Activated gamma-delta T cell treated with Interleukin-2 at 50 U/mL for 16 hours (primary cell): ENCODE measurements around the gene MARCHF5.
A peak's percentile ranks its signal among the peaks of the same experiment; 100 is the strongest.

Source experiments
- DNase-seq: peaks from one replicate; pipeline ENCODE4 v3.0.0-alpha.2; 2020

MARCHF5 gene

GRCh38 chr10:92290837-92291615 lies at the start of gene MARCHF5, which contains the start of gene CPEB3:
Gene MARCHF5 (plus strand): TSS chr10:92291167. CDS start chr10:92291495, 328 bp downstream.
Gene CPEB3 (minus strand): TSS chr10:92291078. CDS start chr10:92240350, 50,728 bp downstream.
- peak; percentile 87 for DNase-seq

- no peak for DNase-seq
Measured at GRCh38 chr10:92241501-92241900, 49.5 kb upstream of the MARCHF5 start.

- DNase-seq, result no peak
Measured at GRCh38 chr10:92242380-92242779, 48.6 kb upstream of the MARCHF5 start.

GRCh38 chr10:92242910-92243671 lies 47.9 kb upstream of the MARCHF5 start:
- peak; percentile 38 for DNase-seq

- no peak for DNase-seq
Measured at GRCh38 chr10:92244796-92245195, 46.2 kb upstream of the MARCHF5 start.

GRCh38 chr10:92248566-92248965 lies 42.4 kb upstream of the MARCHF5 start:
- DNase-seq, result no peak

GRCh38 chr10:92263396-92263795 lies 27.6 kb upstream of the MARCHF5 start:
- DNase-seq, result no peak

- no peak for DNase-seq
Measured at GRCh38 chr10:92264249-92264648, 26.7 kb upstream of the MARCHF5 start.

- DNase-seq, result no peak
Measured at GRCh38 chr10:92265687-92266258, 25.2 kb upstream of the MARCHF5 start.

GRCh38 chr10:92267343-92267742 lies 23.6 kb upstream of the MARCHF5 start:
- no peak for DNase-seq

GRCh38 chr10:92268748-92269147 lies 22.2 kb upstream of the MARCHF5 start:
- no peak for DNase-seq

GRCh38 chr10:92274071-92274470 lies 16.9 kb upstream of the MARCHF5 start:
- DNase-seq, result no peak

- DNase-seq, result no peak
Measured at GRCh38 chr10:92278996-92279696, 11.8 kb upstream of the MARCHF5 start.

- DNase-seq, result no peak
Measured at GRCh38 chr10:92284112-92284704, 6.8 kb upstream of the MARCHF5 start.

- peak; percentile 23 for DNase-seq
Measured at GRCh38 chr10:92290076-92290836, 711 bp upstream of the MARCHF5 start.

- no peak for DNase-seq
Measured at GRCh38 chr10:92291616-92291865, 574 bp downstream of the MARCHF5 start.

GRCh38 chr10:92291921-92292845 lies 1.2 kb downstream of the MARCHF5 start:
- DNase-seq, result peak; percentile 21

- DNase-seq, result no peak
Measured at GRCh38 chr10:92298487-92298886, 7.5 kb downstream of the MARCHF5 start.

GRCh38 chr10:92303096-92303495 lies 12.1 kb downstream of the MARCHF5 start:
- no peak for DNase-seq

GRCh38 chr10:92304061-92304460 lies 13.1 kb downstream of the MARCHF5 start:
- DNase-seq, result no peak
